H9 (cell line): Measurements from ENCODE around the gene SREK1IP1. TPM values are rescaled to one million over a fixed set of nuclear protein-coding genes. Genes with fewer than 3 reads are reported as not detected.

Experiments used
- DNase-seq: peaks from one replicate; pipeline ENCODE4 v3.0.0-alpha.2; 2017
- H2AFZ ChIP-seq: one replicate; pipeline ENCODE4 v1.6.1; 2013; ENCODE audit warnings: mild to moderate bottlenecking, low read length, control low read depth, moderate library complexity
- H2AK5ac ChIP-seq: 2 replicates; pipeline ENCODE4 v1.6.1; 2013; ENCODE audit warnings: low read length, control low read depth, mixed read lengths; ENCODE audit not compliant: insufficient read length
- H2BK120ac ChIP-seq: one replicate; pipeline ENCODE4 v1.6.1; 2013; ENCODE audit warnings: low read depth, mild to moderate bottlenecking, low read length, control low read depth, inconsistent platforms; ENCODE audit not compliant: poor library complexity, severe bottlenecking
- H2BK12ac ChIP-seq: 2 replicates; pipeline ENCODE4 v1.6.1; 2013; ENCODE audit warnings: low read length, control low read depth, mixed read lengths, low read depth; ENCODE audit not compliant: insufficient read length
- H2BK15ac ChIP-seq: 2 replicates; pipeline ENCODE4 v1.6.1; 2013; ENCODE audit warnings: low read depth, low read length, control low read depth
- H2BK20ac ChIP-seq: one replicate; pipeline ENCODE4 v1.6.1; 2013; ENCODE audit warnings: low read depth, mild to moderate bottlenecking, low read length, control low read depth, inconsistent platforms; ENCODE audit not compliant: poor library complexity, severe bottlenecking
- H2BK5ac ChIP-seq: 2 replicates; pipeline ENCODE4 v1.6.1; 2013; ENCODE audit warnings: low read length, control low read depth, mixed read lengths; ENCODE audit not compliant: insufficient read length
- H3K14ac ChIP-seq: 2 replicates; pipeline ENCODE4 v1.6.1; 2013; ENCODE audit warnings: low read length, control low read depth; ENCODE audit not compliant: insufficient read depth
- H3K18ac ChIP-seq: 2 replicates; pipeline ENCODE4 v1.6.1; 2013; ENCODE audit warnings: low read depth, mild to moderate bottlenecking, mixed read lengths, low read length, control low read depth; ENCODE audit not compliant: insufficient read length
- H3K23ac ChIP-seq: 2 replicates; pipeline ENCODE4 v1.6.1; 2013; ENCODE audit warnings: low read length, control low read depth, mixed read lengths, low read depth; ENCODE audit not compliant: insufficient read length
- H3K23me2 ChIP-seq: 2 replicates; pipeline ENCODE4 v1.6.1; 2013; ENCODE audit warnings: low read depth, mild to moderate bottlenecking, mixed read lengths, low read length, control low read depth; ENCODE audit not compliant: insufficient read length, poor library complexity, severe bottlenecking
- H3K27ac ChIP-seq: 2 replicates; pipeline ENCODE4 v1.5.1; 2013; ENCODE audit warnings: low read length, control low read depth, mixed read lengths, low read depth; ENCODE audit not compliant: insufficient read length
- H3K27me3 ChIP-seq: 2 replicates; pipeline ENCODE4 v1.6.1; 2013; ENCODE audit warnings: low read length, control low read depth, inconsistent platforms; ENCODE audit not compliant: insufficient read depth
- H3K4ac ChIP-seq: 2 replicates; pipeline ENCODE4 v1.6.1; 2013; ENCODE audit warnings: low read depth, mild to moderate bottlenecking, control low read depth, inconsistent platforms, low read length, moderate library complexity
- H3K4me1 ChIP-seq: 2 replicates; pipeline ENCODE4 v1.6.1; 2013; ENCODE audit warnings: low read length, control low read depth, inconsistent platforms; ENCODE audit not compliant: insufficient read depth
- H3K4me2 ChIP-seq: 2 replicates; pipeline ENCODE4 v1.6.1; 2013; ENCODE audit warnings: low read length, control low read depth, mixed read lengths; ENCODE audit not compliant: insufficient read length, insufficient read depth
- H3K56ac ChIP-seq: 2 replicates; pipeline ENCODE4 v1.6.1; 2013; ENCODE audit warnings: low read depth, mild to moderate bottlenecking, mixed read lengths, low read length, control low read depth; ENCODE audit not compliant: insufficient read length
- H3K79me1 ChIP-seq: 2 replicates; pipeline ENCODE4 v1.6.1; 2013; ENCODE audit warnings: low read depth, mild to moderate bottlenecking, moderate library complexity, low read length, control low read depth, inconsistent platforms; ENCODE audit not compliant: insufficient read depth, poor library complexity, severe bottlenecking
- H3K79me2 ChIP-seq: 2 replicates; pipeline ENCODE4 v1.6.1; 2013; ENCODE audit warnings: low read length, control low read depth, inconsistent platforms; ENCODE audit not compliant: insufficient read depth
- H3K9ac ChIP-seq: 2 replicates; pipeline ENCODE4 v1.6.1; 2013; ENCODE audit warnings: low read length, control low read depth, mixed read lengths; ENCODE audit not compliant: insufficient read length; ENCODE audit errors: extremely low read depth
- H3K9me3 ChIP-seq: one replicate; pipeline ENCODE4 v1.6.1; 2013; ENCODE audit warnings: low read depth, low read length, inconsistent platforms; ENCODE audit not compliant: control insufficient read depth
- H3T11ph ChIP-seq: one replicate; pipeline ENCODE4 v1.6.1; 2013; ENCODE audit warnings: mild to moderate bottlenecking, low read length, control low read depth, inconsistent platforms
- H4K20me1 ChIP-seq: one replicate; pipeline ENCODE4 v1.6.1; 2013; ENCODE audit not compliant: control insufficient read depth, insufficient read length, insufficient read depth
- H4K5ac ChIP-seq: 2 replicates; pipeline ENCODE4 v1.6.1; 2013; ENCODE audit warnings: low read depth, mild to moderate bottlenecking, mixed read lengths, low read length, control low read depth; ENCODE audit not compliant: insufficient read length
- H4K8ac ChIP-seq: replicated peaks from 2 replicates; pipeline ENCODE4 v1.6.1; 2013; ENCODE audit warnings: low read length, control low read depth, mixed read lengths, low read depth; ENCODE audit not compliant: insufficient read length
- H4K91ac ChIP-seq: 2 replicates; pipeline ENCODE4 v1.6.1; 2013; ENCODE audit warnings: low read depth, mild to moderate bottlenecking, moderate library complexity, mixed read lengths, low read length, control low read depth; ENCODE audit not compliant: insufficient read length
- H3K27ac Mint-ChIP-seq, 3 experiments: 2 replicates in 2 of 3; 3 replicates in 1 of 3; pipeline ENCODE4 v1.8.0; 2020 to 2021; ENCODE audit warnings: mixed read lengths in 3 of 3, mild to moderate bottlenecking in 1 of 3, moderate library complexity in 1 of 3
- H3K27me3 Mint-ChIP-seq: 2 replicates; pipeline ENCODE4 v1.8.0; 2021; ENCODE audit warnings: low read depth, mild to moderate bottlenecking, moderate library complexity, mixed read lengths
- H3K36me3 Mint-ChIP-seq, 3 experiments: 2 replicates in 2 of 3; 3 replicates in 1 of 3; pipeline ENCODE4 v1.8.0; 2020 to 2021; ENCODE audit warnings: low read depth in 3 of 3, mixed read lengths in 3 of 3; ENCODE audit not compliant: insufficient read depth in 1 of 3
- H3K4me1 Mint-ChIP-seq, 2 experiments: 2 replicates each; pipeline ENCODE4 v1.8.0; 2020; ENCODE audit warnings: mixed read lengths in 2 of 2
- H3K4me3 Mint-ChIP-seq, 2 experiments: 2 replicates in 1 of 2; 3 replicates in 1 of 2; pipeline ENCODE4 v1.8.0; 2020 to 2021; ENCODE audit warnings: mild to moderate bottlenecking in 2 of 2, mixed read lengths in 2 of 2, moderate library complexity in 1 of 2
- H3K9me3 Mint-ChIP-seq, 2 experiments: 2 replicates in 1 of 2; 3 replicates in 1 of 2; pipeline ENCODE4 v1.8.0; 2020; ENCODE audit warnings: mild to moderate bottlenecking in 2 of 2, mixed read lengths in 2 of 2, moderate library complexity in 1 of 2
- CTCF ChIP-seq: fragments of 200-600 bp; sonication (generic); conservative IDR thresholded peaks from 3 replicates; pipeline ENCODE4 v1.8.0; 2021; ENCODE audit warnings: antibody characterized with exemption, mild to moderate bottlenecking
- WGBS: extraction: QIAGEN DNeasy Blood & Tissue Kit; methylation state at CpG from one replicate; pipeline ENCODE4 v1.1.7; 2013; ENCODE audit warnings: missing lambda C conversion rate, low lambda C conversion rate, mixed read lengths; ENCODE audit not compliant: insufficient read length; ENCODE audit errors: extremely low coverage; 5-methylcytosine and 5-hydroxymethylcytosine counted together
- total RNA-seq: library from RNA; stranded (reverse); gene quantifications from 2 replicates; pipeline ENCODE4 v1.2.1, GENCODE V29; 2021

SREK1IP1 gene
- total RNA-seq, 1 experiment from 2014 or later = 28.6 TPM

DNA sequence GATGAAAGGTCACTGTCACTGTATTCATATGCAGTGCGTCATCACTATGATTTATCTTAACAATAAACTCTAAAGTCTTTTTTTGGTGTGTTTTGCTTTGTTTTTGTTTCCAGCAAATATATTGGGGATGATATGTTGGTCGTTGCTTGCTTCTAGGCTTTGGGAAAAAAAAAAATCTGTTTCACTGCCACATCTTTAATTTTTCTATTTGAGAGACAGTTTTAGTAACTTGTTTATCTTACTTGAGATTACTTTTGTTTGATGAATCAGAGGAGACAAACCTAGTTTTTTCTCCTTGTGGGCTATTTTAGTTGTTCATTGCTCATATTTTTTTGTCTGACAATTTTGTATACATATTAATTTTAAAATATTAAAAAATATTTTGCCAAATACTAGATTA is 19.7 kb upstream of the SREK1IP1 start:
- peaks cover 8 to 15% (median 10%) of the 10 kb centered on the region in 3 experiments; a peak in 5 of 7 replicates for H3K36me3 Mint-ChIP-seq
- no peak for DNase-seq

More for the DNA sequence above, 19.7 kb upstream of the SREK1IP1 start:
- Histone ChIP-seq H3K9me3 (no peaks in the 10 kb centered on the region), H3K4me1 (no peaks in the 10 kb centered on the region), H2BK5ac (no peak overlapping the region), H3K9ac (no peak overlapping the region), H2BK120ac (no peak overlapping the region), H2BK12ac (no peak overlapping the region), H3K18ac (no peak overlapping the region), H4K8ac (no peak overlapping the region), H3K23ac (no peak overlapping the region), H3K79me2 (no peaks in the 10 kb centered on the region), H4K20me1 (no peaks in the 10 kb centered on the region), H3K4ac (no peak overlapping the region), H3T11ph (no peak overlapping the region), H3K4me2 (no peak overlapping the region), H2AFZ (no peak overlapping the region), H3K27me3 (no peaks in the 10 kb centered on the region), H3K27ac (no peak overlapping the region), H2BK15ac (no peak overlapping the region), H3K14ac (no peak overlapping the region), H3K79me1 (no peaks in the 10 kb centered on the region), H2BK20ac (no peak overlapping the region), H4K5ac (no peak overlapping the region), H3K23me2 (no peaks in the 10 kb centered on the region), H3K56ac (no peak overlapping the region), H4K91ac (no peak overlapping the region), H2AK5ac (no peak overlapping the region)
- Mint-ChIP-seq H3K9me3 (no peaks in the 10 kb centered on the region), H3K4me1 (no peaks in the 10 kb centered on the region), H3K4me3 (no peak overlapping the region), H3K27ac (no peak overlapping the region), H3K27me3 (no peaks in the 10 kb centered on the region)
- TF ChIP-seq CTCF = no peak
- WGBS = no CpG with 5 or more reads among the region's 2 CpGs
